A549 (cell line): ENCODE results near the gene SLC2A2. TPM values are rescaled to one million over a fixed set of nuclear protein-coding genes. Genes with fewer than 3 reads are reported as not detected.

Source experiments
- ATAC-seq, 2 experiments: fragments of 200-7000 bp in 1 of 2; fragments of >200 bp in 1 of 2; cut with Nextera tagmentation in 1 of 2; cut with Tn5 transposase in 1 of 2; 3 replicates each; pipeline versions ENCODE4 v1.8.0 to v1.9.1; 2018 to 2020; ENCODE audit warnings: mild to moderate bottlenecking in 1 of 2, moderate library complexity in 1 of 2
- CTCF ChIA-PET: fragments of 300-600 bp; sonication (Branson Sonifier 250); formaldehyde crosslinking; extraction: SDS; loops from one replicate; lab custom pipeline; 2021; ENCODE audit warnings: antibody characterized with exemption, inconsistent platforms; lab: Yijun Ruan, JAX
- POLR2A ChIA-PET: fragments of 350-600 bp; formaldehyde crosslinking; extraction: SDS; loops from one replicate; lab custom pipeline; 2021; ENCODE audit warnings: antibody characterized with exemption, inconsistent platforms; lab: Yijun Ruan, JAX
- DNase-seq, 2 experiments: peaks; one replicate each; pipeline versions ENCODE4 v3.0.0 to v3.0.0-alpha.2; 2011 to 2016; ENCODE audit warnings: low read depth in 1 of 2, low spot score in 1 of 2
- FAIRE-seq: peaks from 2 replicates; lab custom pipeline; 2011; peaks lifted over from hg19 to GRCh38; lab: Jason Lieb, UNC
- H3K27ac ChIP-seq, 2 experiments: fragments of >200 bp; sonication (Bioruptor Twin); formaldehyde crosslinking; 3 replicates each; pipeline ENCODE4 v1.5.1; 2016 to 2017
- H3K4me1 ChIP-seq: fragments of >200 bp; sonication (Bioruptor Twin); formaldehyde crosslinking; 3 replicates; pipeline ENCODE4 v1.6.1; 2016
- H3K4me2 ChIP-seq: fragments of >200 bp; sonication (Bioruptor Twin); formaldehyde crosslinking; 3 replicates; pipeline ENCODE4 v1.6.1; 2016
- H3K4me3 ChIP-seq: fragments of >200 bp; sonication (Bioruptor Twin); formaldehyde crosslinking; 3 replicates; pipeline ENCODE4 v1.5.1; 2016
- H3K9me3 ChIP-seq: fragments of >200 bp; sonication (Bioruptor Twin); formaldehyde crosslinking; 3 replicates; pipeline ENCODE4 v1.6.1; 2016
- CEBPB ChIP-seq, 2 experiments: fragments of >200 bp in 1 of 2; sonication (Bioruptor Twin) in 1 of 2; formaldehyde crosslinking in 1 of 2; IDR thresholded peaks; 2 replicates each; pipeline ENCODE4 v1.6.1; 2012 to 2016
- CHD4 ChIP-seq: fragments of 200-600 bp; sonication (generic); IDR thresholded peaks from 2 replicates; pipeline ENCODE4 v1.6.1; 2016; ENCODE audit warnings: antibody characterized with exemption, mild to moderate bottlenecking, borderline replicate concordance
- EHMT2 ChIP-seq: fragments of 200-600 bp; sonication (generic); IDR thresholded peaks from 2 replicates; pipeline ENCODE4 v1.6.1; 2016; ENCODE audit warnings: antibody characterized with exemption, low read depth, mild to moderate bottlenecking, moderate library complexity
- GATA3 ChIP-seq: IDR thresholded peaks from 2 replicates; pipeline ENCODE4 v1.6.1; 2012; ENCODE audit warnings: borderline replicate concordance
- HOXA7 ChIP-seq: fragments of 250-450 bp; sonication (Bioruptor Pico); IDR thresholded peaks from 2 replicates; pipeline ENCODE4 v1.5.0; 2020; ENCODE audit warnings: mild to moderate bottlenecking, moderate library complexity
- KDM5A ChIP-seq: fragments of 200-600 bp; sonication (generic); IDR thresholded peaks from 2 replicates; pipeline ENCODE4 v1.6.1; 2016; ENCODE audit warnings: antibody characterized with exemption, mild to moderate bottlenecking
- MAFK ChIP-seq: fragments of 450-650 bp; IDR thresholded peaks from 2 replicates; pipeline ENCODE4 v1.6.1; 2014; ENCODE audit not compliant: partially characterized antibody
- MYC ChIP-seq: IDR thresholded peaks from 2 replicates; pipeline ENCODE4 v1.6.1; 2012; ENCODE audit warnings: mild to moderate bottlenecking, inconsistent platforms, low read length, improper control_type of control experiment, borderline replicate concordance
- NFE2L2 ChIP-seq: fragments of 150-350 bp; conservative IDR thresholded peaks from 2 replicates; pipeline ENCODE4 v1.6.1; 2014; ENCODE audit warnings: low read length
- POLR2AphosphoS2 ChIP-seq: conservative IDR thresholded peaks from 2 replicates; pipeline ENCODE4 v1.6.1; 2012; ENCODE audit warnings: low read length, improper control_type of control experiment, inconsistent platforms
- RARB ChIP-seq: fragments of 250-450 bp; sonication (Bioruptor Pico); IDR thresholded peaks from 2 replicates; pipeline ENCODE4 v1.8.0; 2021; ENCODE audit warnings: mild to moderate bottlenecking, moderate library complexity
- RCOR1 ChIP-seq: fragments of 150-350 bp; IDR thresholded peaks from 2 replicates; pipeline ENCODE4 v1.6.1; 2014; ENCODE audit warnings: antibody characterized with exemption, low read length, low read depth
- RFX5 ChIP-seq: fragments of 450-650 bp; IDR thresholded peaks from 2 replicates; pipeline ENCODE4 v1.7.1; 2014; ENCODE audit warnings: antibody characterized with exemption, mild to moderate bottlenecking, moderate library complexity
- RNF2 ChIP-seq: fragments of 200-600 bp; sonication (generic); IDR thresholded peaks from 2 replicates; pipeline ENCODE4 v1.6.1; 2016; ENCODE audit warnings: low read depth, mild to moderate bottlenecking, antibody characterized with exemption, moderate library complexity, borderline replicate concordance
- TFCP2L1 ChIP-seq: fragments of 250-450 bp; sonication (Bioruptor Pico); IDR thresholded peaks from 2 replicates; pipeline ENCODE4 v1.5.0; 2021; ENCODE audit warnings: mild to moderate bottlenecking
- ZC3H11A ChIP-seq: fragments of 450-650 bp; IDR thresholded peaks from 2 replicates; pipeline ENCODE4 v1.6.1; 2014; ENCODE audit warnings: antibody characterized with exemption, mild to moderate bottlenecking
- ZFP36 ChIP-seq: fragments of 450-650 bp; IDR thresholded peaks from 2 replicates; pipeline ENCODE4 v1.6.1; 2014; ENCODE audit warnings: borderline replicate concordance; ENCODE audit not compliant: partially characterized antibody
- WGBS: methylation state at CpG from one replicate; pipeline ENCODE4 v1.1.6; 2017; ENCODE audit errors: missing lambda C conversion rate; 5-methylcytosine and 5-hydroxymethylcytosine counted together
- polyA plus RNA-seq, 4 experiments: library from polyadenylated mRNA; depleted of rRNA in 3 of 4; stranded (reverse); fragments of >200 nt; fragmentation: RNase III in 1 of 4; extraction: RNeasy Plus Mini Kit Qiagen cat#74134 plus additional on column Dnase treatment in 1 of 4; gene quantifications; 2 replicates in 3 of 4; 3 replicates in 1 of 4; pipeline ENCODE4 v1.2.3, GENCODE V29; 2011 to 2017
- TF ChIP-seq, protein P1 (sequence below): fragments of 250-450 bp; sonication (Bioruptor Pico); IDR thresholded peaks from 2 replicates; pipeline ENCODE4 v1.5.0; 2020; ENCODE audit warnings: low read depth, mild to moderate bottlenecking, moderate library complexity
- TF ChIP-seq, protein P2 (sequence below): fragments of 200-600 bp; sonication (generic); IDR thresholded peaks from 2 replicates; pipeline ENCODE4 v1.6.1; 2016; ENCODE audit warnings: antibody characterized with exemption, mild to moderate bottlenecking, moderate library complexity
- TF ChIP-seq, protein P3 (sequence below): fragments of >200 bp; sonication (Bioruptor Twin); formaldehyde crosslinking; IDR thresholded peaks from 2 replicates; pipeline ENCODE4 v1.6.1; 2016
- TF ChIP-seq, protein P4 (sequence below): IDR thresholded peaks from 2 replicates; pipeline ENCODE4 v1.6.1; 2012; ENCODE audit warnings: low read depth, borderline replicate concordance
- TF ChIP-seq, protein P5 (sequence below): IDR thresholded peaks from 2 replicates; pipeline ENCODE4 v1.6.1; 2012
- TF ChIP-seq, protein P6 (sequence below): fragments of 150-350 bp; IDR thresholded peaks from 2 replicates; pipeline ENCODE4 v1.6.1; 2014; ENCODE audit warnings: low read depth, mild to moderate bottlenecking, low read length

The SLC2A2 gene
- polyA plus RNA-seq, 2 of the 4 experiments (the other 2 are of a cell fraction), result not detected

DNA sequence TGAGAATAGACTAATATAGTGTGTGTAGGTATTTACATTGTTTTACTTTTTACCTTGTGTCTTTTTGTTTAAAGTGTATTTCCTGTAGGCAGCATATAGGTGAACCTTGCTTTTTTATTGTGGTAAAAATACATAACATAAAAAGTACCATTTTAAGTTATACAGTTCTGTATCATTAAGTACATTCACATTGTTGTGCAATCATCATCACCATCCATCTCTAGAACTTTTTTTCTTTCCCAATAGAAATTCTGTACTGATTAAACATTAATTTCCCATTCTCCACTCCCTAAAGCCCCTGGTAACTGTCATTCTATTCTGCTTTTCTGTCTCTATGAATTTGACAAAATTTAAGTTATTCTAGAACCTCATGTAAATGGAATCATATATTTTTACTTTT lies 69.9 kb downstream of the SLC2A2 start:
- Histone ChIP-seq H3K4me3 (no peak overlapping the region), H3K27ac (no peak overlapping the region), H3K4me1 (peaks cover under 1% of the 10 kb centered on the region; the same call in 2 of the 3 replicates), H3K4me2 (no peak overlapping the region), H3K9me3 (no peaks in the 10 kb centered on the region)
- CTCF ChIA-PET, result no interaction called here
- POLR2A ChIA-PET, result no interaction called here
- DNase-seq, result no peak
- TF ChIP-seq, protein P1, sequence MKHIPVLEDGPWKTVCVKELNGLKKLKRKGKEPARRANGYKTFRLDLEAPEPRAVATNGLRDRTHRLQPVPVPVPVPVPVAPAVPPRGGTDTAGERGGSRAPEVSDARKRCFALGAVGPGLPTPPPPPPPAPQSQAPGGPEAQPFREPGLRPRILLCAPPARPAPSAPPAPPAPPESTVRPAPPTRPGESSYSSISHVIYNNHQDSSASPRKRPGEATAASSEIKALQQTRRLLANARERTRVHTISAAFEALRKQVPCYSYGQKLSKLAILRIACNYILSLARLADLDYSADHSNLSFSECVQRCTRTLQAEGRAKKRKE (CRISPR knock-in tag), result no peak
- TF ChIP-seq CEBPB (IDR thresholded peaks at IDR 0.05), result no peak
- TF ChIP-seq, protein P2, sequence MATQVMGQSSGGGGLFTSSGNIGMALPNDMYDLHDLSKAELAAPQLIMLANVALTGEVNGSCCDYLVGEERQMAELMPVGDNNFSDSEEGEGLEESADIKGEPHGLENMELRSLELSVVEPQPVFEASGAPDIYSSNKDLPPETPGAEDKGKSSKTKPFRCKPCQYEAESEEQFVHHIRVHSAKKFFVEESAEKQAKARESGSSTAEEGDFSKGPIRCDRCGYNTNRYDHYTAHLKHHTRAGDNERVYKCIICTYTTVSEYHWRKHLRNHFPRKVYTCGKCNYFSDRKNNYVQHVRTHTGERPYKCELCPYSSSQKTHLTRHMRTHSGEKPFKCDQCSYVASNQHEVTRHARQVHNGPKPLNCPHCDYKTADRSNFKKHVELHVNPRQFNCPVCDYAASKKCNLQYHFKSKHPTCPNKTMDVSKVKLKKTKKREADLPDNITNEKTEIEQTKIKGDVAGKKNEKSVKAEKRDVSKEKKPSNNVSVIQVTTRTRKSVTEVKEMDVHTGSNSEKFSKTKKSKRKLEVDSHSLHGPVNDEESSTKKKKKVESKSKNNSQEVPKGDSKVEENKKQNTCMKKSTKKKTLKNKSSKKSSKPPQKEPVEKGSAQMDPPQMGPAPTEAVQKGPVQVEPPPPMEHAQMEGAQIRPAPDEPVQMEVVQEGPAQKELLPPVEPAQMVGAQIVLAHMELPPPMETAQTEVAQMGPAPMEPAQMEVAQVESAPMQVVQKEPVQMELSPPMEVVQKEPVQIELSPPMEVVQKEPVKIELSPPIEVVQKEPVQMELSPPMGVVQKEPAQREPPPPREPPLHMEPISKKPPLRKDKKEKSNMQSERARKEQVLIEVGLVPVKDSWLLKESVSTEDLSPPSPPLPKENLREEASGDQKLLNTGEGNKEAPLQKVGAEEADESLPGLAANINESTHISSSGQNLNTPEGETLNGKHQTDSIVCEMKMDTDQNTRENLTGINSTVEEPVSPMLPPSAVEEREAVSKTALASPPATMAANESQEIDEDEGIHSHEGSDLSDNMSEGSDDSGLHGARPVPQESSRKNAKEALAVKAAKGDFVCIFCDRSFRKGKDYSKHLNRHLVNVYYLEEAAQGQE, result no peak
- TF ChIP-seq EHMT2, result no peak
- TF ChIP-seq KDM5A, result no peak
- TF ChIP-seq ZC3H11A, result no peak
- TF ChIP-seq RARB (CRISPR knock-in tag), result no peak
- no peak for TF ChIP-seq CHD4
- TF ChIP-seq, protein P3, sequence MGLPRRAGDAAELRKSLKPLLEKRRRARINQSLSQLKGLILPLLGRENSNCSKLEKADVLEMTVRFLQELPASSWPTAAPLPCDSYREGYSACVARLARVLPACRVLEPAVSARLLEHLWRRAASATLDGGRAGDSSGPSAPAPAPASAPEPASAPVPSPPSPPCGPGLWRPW, result no peak
- no peak for TF ChIP-seq MAFK
- TF ChIP-seq RNF2, result no peak
- TF ChIP-seq, protein P4, sequence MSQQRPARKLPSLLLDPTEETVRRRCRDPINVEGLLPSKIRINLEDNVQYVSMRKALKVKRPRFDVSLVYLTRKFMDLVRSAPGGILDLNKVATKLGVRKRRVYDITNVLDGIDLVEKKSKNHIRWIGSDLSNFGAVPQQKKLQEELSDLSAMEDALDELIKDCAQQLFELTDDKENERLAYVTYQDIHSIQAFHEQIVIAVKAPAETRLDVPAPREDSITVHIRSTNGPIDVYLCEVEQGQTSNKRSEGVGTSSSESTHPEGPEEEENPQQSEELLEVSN, result no peak
- no peak for TF ChIP-seq MYC
- TF ChIP-seq POLR2AphosphoS2, result no peak
- TF ChIP-seq, protein P5, sequence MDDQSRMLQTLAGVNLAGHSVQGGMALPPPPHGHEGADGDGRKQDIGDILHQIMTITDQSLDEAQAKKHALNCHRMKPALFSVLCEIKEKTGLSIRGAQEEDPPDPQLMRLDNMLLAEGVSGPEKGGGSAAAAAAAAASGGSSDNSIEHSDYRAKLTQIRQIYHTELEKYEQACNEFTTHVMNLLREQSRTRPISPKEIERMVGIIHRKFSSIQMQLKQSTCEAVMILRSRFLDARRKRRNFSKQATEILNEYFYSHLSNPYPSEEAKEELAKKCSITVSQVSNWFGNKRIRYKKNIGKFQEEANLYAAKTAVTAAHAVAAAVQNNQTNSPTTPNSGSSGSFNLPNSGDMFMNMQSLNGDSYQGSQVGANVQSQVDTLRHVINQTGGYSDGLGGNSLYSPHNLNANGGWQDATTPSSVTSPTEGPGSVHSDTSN, result no peak
- TF ChIP-seq ZFP36, result no peak
- TF ChIP-seq GATA3, result no peak
- no peak for TF ChIP-seq HOXA7 (CRISPR knock-in tag)
- TF ChIP-seq RFX5, result no peak
- no peak for FAIRE-seq
- no peak for ATAC-seq

DNA sequence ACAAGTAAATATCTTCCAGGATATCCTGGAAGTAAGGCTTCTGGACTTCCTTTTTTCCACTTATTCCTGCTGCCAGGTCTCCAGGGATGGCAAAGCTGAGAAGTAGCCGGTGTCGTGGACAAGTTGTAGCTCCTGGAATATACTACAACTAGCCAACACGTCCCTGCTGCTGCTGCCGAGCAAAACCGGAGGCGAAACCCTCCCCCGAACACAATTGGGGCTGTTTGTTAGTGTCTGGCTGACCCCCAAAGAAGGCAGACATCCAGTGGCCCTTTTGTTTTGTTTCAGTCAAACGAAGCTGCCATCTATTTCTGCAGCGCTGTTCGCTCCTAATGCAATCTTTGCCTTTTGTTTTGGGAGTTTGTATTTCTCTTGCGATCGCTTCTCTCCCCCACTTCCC lies 72.8 kb downstream of the SLC2A2 start:
- Histone ChIP-seq H3K9me3 (no peaks in the 10 kb centered on the region), H3K4me3 (no peak overlapping the region)
- no peak for DNase-seq
- TF ChIP-seq CHD4 (no peak), RCOR1 (no peak), TFCP2L1 (CRISPR knock-in tag) (no peak), RNF2 (no peak), NFE2L2 (no peak)
- TF ChIP-seq, protein P6, sequence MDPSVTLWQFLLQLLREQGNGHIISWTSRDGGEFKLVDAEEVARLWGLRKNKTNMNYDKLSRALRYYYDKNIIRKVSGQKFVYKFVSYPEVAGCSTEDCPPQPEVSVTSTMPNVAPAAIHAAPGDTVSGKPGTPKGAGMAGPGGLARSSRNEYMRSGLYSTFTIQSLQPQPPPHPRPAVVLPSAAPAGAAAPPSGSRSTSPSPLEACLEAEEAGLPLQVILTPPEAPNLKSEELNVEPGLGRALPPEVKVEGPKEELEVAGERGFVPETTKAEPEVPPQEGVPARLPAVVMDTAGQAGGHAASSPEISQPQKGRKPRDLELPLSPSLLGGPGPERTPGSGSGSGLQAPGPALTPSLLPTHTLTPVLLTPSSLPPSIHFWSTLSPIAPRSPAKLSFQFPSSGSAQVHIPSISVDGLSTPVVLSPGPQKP, result no peak
- TF ChIP-seq, all 56 proteins: peak for 0
- no peak for ATAC-seq
- no peak overlapping the region for H3K27ac ChIP-seq
- WGBS, result 78% methylated on average over 12 of the region's 12 CpGs
- POLR2A ChIA-PET, result no interaction called here
- H3K4me1 ChIP-seq, result no peaks in the 10 kb centered on the region
- CTCF ChIA-PET, result no interaction called here
- no peak overlapping the region for H3K4me2 ChIP-seq
- FAIRE-seq, result no peak
